Astrocyte of the spinal cord (primary cell): ENCODE results near the gene SLMAP.

ENCODE experiments used
- DNase-seq: peaks from one replicate; pipeline ENCODE4 v3.0.0; 2011; ENCODE audit warnings: low read depth, low spot score
- H3K4me3 ChIP-seq: 2 replicates; pipeline ENCODE4 v1.5.1; 2011; ENCODE audit warnings: low read depth, mild to moderate bottlenecking, low read length, moderate library complexity
- CTCF ChIP-seq: IDR thresholded peaks from 2 replicates; pipeline ENCODE4 v1.5.1; 2012; ENCODE audit warnings: low read depth, mild to moderate bottlenecking, low read length, inconsistent platforms
- in situ Hi-C: cut with HindIII; loops from 2 replicates; pipeline ENCODE4 v1.10.0; 2017; ENCODE audit warnings: low sequenced_read_pairs

SLMAP gene

GRCh38 chr3:57923752-57924151 is 167.6 kb downstream of the SLMAP start:
- no peak for DNase-seq
- in situ Hi-C loops = no loop called here
- no peak overlapping the region for H3K4me3 ChIP-seq
- TF ChIP-seq CTCF = no peak

- in situ Hi-C loops = no loop called here
- H3K4me3 ChIP-seq = no peak overlapping the region
- DNase-seq = no peak
- no peak for TF ChIP-seq CTCF
Measured at GRCh38 chr3:57927166-57927565, 171.1 kb downstream of the SLMAP start.

GRCh38 chr3:57927916-57928315 is 171.8 kb downstream of the SLMAP start:
- in situ Hi-C loops = no loop called here
- no peak for TF ChIP-seq CTCF
- DNase-seq = no peak
- H3K4me3 ChIP-seq = no peak overlapping the region

GRCh38 chr3:57928511-57928910 is 172.4 kb downstream of the SLMAP start:
- DNase-seq = no peak
- in situ Hi-C loops = no loop called here
- no peak overlapping the region for H3K4me3 ChIP-seq
- no peak for TF ChIP-seq CTCF

GRCh38 chr3:57929988-57930387 is 173.9 kb downstream of the SLMAP start:
- TF ChIP-seq CTCF = no peak
- no peak for DNase-seq
- in situ Hi-C loops = no loop called here
- H3K4me3 ChIP-seq = no peak overlapping the region

- in situ Hi-C loops = no loop called here
- no peak for DNase-seq
- no peak overlapping the region for H3K4me3 ChIP-seq
- no peak for TF ChIP-seq CTCF
Measured at GRCh38 chr3:57933602-57934001, 177.5 kb downstream of the SLMAP start.

- no peak for TF ChIP-seq CTCF
- DNase-seq = no peak
- H3K4me3 ChIP-seq = no peak overlapping the region
- in situ Hi-C loops = no loop called here
Measured at GRCh38 chr3:57934373-57934772, 178.3 kb downstream of the SLMAP start.
